Measurements from ENCODE around the gene LDLRAD3.

LDLRAD3 gene

GRCh38 chr11:36073411-36074203 lies 129.7 kb downstream of the LDLRAD3 start:
- DNase-seq (ENCODE audit: extremely low spot score), result no peak
- ChIA-PET CTCF (interaction anchor here (1.1 kb wide), 1 partner anchor 78 kb away, joined by 4 read pairs; no protein-coding TSS in a partner anchor), POLR2A (no interaction called here)
- TF ChIP-seq NFRKB (IDR thresholded peaks at IDR 0.05), result no peak
- no peak for TF ChIP-seq BHLHE40 (IDR thresholded peaks at IDR 0.05; ENCODE audit: borderline replicate concordance)
- no peak for TF ChIP-seq FOXK2 (IDR thresholded peaks at IDR 0.05)
- TF ChIP-seq TARDBP (IDR thresholded peaks at IDR 0.05), result no peak
- no peak for TF ChIP-seq SP1 (IDR thresholded peaks at IDR 0.05)
- TF ChIP-seq L3MBTL2 (conservative IDR thresholded peaks at IDR 0.05), result no peak

GRCh38 chr11:36074941-36075431 lies 131.1 kb downstream of the LDLRAD3 start:
- CTCF ChIA-PET, result interaction anchor here (0.6 kb wide), 1 partner anchor 253 kb away, joined by 3 read pairs; no protein-coding TSS in a partner anchor
- TF ChIP-seq L3MBTL2 (conservative IDR thresholded peaks at IDR 0.05) (no peak), LEF1 (IDR thresholded peaks at IDR 0.05; ENCODE audit: borderline replicate concordance) (no peak), PKNOX1 (IDR thresholded peaks at IDR 0.05) (no peak), SP1 (IDR thresholded peaks at IDR 0.05) (no peak), HDGF (IDR thresholded peaks at IDR 0.05; ENCODE audit: borderline replicate concordance) (no peak), FOXK2 (IDR thresholded peaks at IDR 0.05) (no peak), NFRKB (IDR thresholded peaks at IDR 0.05) (no peak), TARDBP (IDR thresholded peaks at IDR 0.05) (no peak), ARNT (IDR thresholded peaks at IDR 0.05) (no peak), FOXM1 (IDR thresholded peaks at IDR 0.05; ENCODE audit: borderline replicate concordance) (no peak), ELF4 (IDR thresholded peaks at IDR 0.05) (no peak)
- DNase-seq (ENCODE audit: extremely low spot score), result no peak
- POLR2A ChIA-PET, result no interaction called here

GRCh38 chr11:36077368-36077767 lies 133.5 kb downstream of the LDLRAD3 start:
- no peak for DNase-seq (ENCODE audit: extremely low spot score)
- TF ChIP-seq TARDBP (IDR thresholded peaks at IDR 0.05), result no peak
- TF ChIP-seq ZNF384 (IDR thresholded peaks at IDR 0.05), result no peak
- TF ChIP-seq CTBP1 (IDR thresholded peaks at IDR 0.05; ENCODE audit: borderline replicate concordance), result no peak
- TF ChIP-seq ARNT (IDR thresholded peaks at IDR 0.05), result no peak
- no peak for TF ChIP-seq FOXM1 (IDR thresholded peaks at IDR 0.05; ENCODE audit: borderline replicate concordance)
- TF ChIP-seq LEF1 (IDR thresholded peaks at IDR 0.05; ENCODE audit: borderline replicate concordance), result no peak
- TF ChIP-seq PKNOX1 (IDR thresholded peaks at IDR 0.05), result no peak
- TF ChIP-seq BHLHE40 (IDR thresholded peaks at IDR 0.05; ENCODE audit: borderline replicate concordance), result no peak
- TF ChIP-seq ELF4 (IDR thresholded peaks at IDR 0.05), result no peak
- no peak for TF ChIP-seq SUZ12 (IDR thresholded peaks at IDR 0.05)
- no peak for TF ChIP-seq HDGF (IDR thresholded peaks at IDR 0.05; ENCODE audit: borderline replicate concordance)
- TF ChIP-seq FOXA1 (IDR thresholded peaks at IDR 0.05), result no peak
- TF ChIP-seq SP1 (IDR thresholded peaks at IDR 0.05), result no peak
- TF ChIP-seq L3MBTL2 (conservative IDR thresholded peaks at IDR 0.05), result no peak
- TF ChIP-seq NFRKB (IDR thresholded peaks at IDR 0.05), result no peak
- ChIA-PET CTCF (no interaction called here), POLR2A (no interaction called here)

- no peak for DNase-seq (ENCODE audit: extremely low spot score)
- ChIA-PET POLR2A (no interaction called here), CTCF (no interaction called here)
- TF ChIP-seq LEF1 (IDR thresholded peaks at IDR 0.05; ENCODE audit: borderline replicate concordance) (no peak), ELF4 (IDR thresholded peaks at IDR 0.05) (no peak), ZNF384 (IDR thresholded peaks at IDR 0.05) (no peak), BHLHE40 (IDR thresholded peaks at IDR 0.05; ENCODE audit: borderline replicate concordance) (no peak), TARDBP (IDR thresholded peaks at IDR 0.05) (no peak), FOXM1 (IDR thresholded peaks at IDR 0.05; ENCODE audit: borderline replicate concordance) (no peak), PKNOX1 (IDR thresholded peaks at IDR 0.05) (no peak), NFRKB (IDR thresholded peaks at IDR 0.05) (no peak), SP1 (IDR thresholded peaks at IDR 0.05) (no peak), CTBP1 (IDR thresholded peaks at IDR 0.05; ENCODE audit: borderline replicate concordance) (no peak), ARNT (IDR thresholded peaks at IDR 0.05) (no peak), L3MBTL2 (conservative IDR thresholded peaks at IDR 0.05) (no peak), SUZ12 (IDR thresholded peaks at IDR 0.05) (no peak), HDGF (IDR thresholded peaks at IDR 0.05; ENCODE audit: borderline replicate concordance) (no peak), FOXK2 (IDR thresholded peaks at IDR 0.05) (no peak), FOXA1 (IDR thresholded peaks at IDR 0.05) (no peak)
These were observed 134.2 kb downstream of the LDLRAD3 start for GRCh38 chr11:36077886-36078685.

- ChIA-PET POLR2A (no interaction called here), CTCF (no interaction called here)
- no peak for TF ChIP-seq CTBP1 (IDR thresholded peaks at IDR 0.05; ENCODE audit: borderline replicate concordance)
- TF ChIP-seq HDGF (IDR thresholded peaks at IDR 0.05; ENCODE audit: borderline replicate concordance), result no peak
- no peak for TF ChIP-seq L3MBTL2 (conservative IDR thresholded peaks at IDR 0.05)
- no peak for TF ChIP-seq BHLHE40 (IDR thresholded peaks at IDR 0.05; ENCODE audit: borderline replicate concordance)
- TF ChIP-seq SUZ12 (IDR thresholded peaks at IDR 0.05), result no peak
- no peak for TF ChIP-seq FOXA1 (IDR thresholded peaks at IDR 0.05)
- TF ChIP-seq FOXM1 (IDR thresholded peaks at IDR 0.05; ENCODE audit: borderline replicate concordance), result no peak
- no peak for TF ChIP-seq TARDBP (IDR thresholded peaks at IDR 0.05)
- TF ChIP-seq ELF4 (IDR thresholded peaks at IDR 0.05), result no peak
- TF ChIP-seq FOXK2 (IDR thresholded peaks at IDR 0.05), result no peak
- no peak for TF ChIP-seq LEF1 (IDR thresholded peaks at IDR 0.05; ENCODE audit: borderline replicate concordance)
- TF ChIP-seq PKNOX1 (IDR thresholded peaks at IDR 0.05), result no peak
- TF ChIP-seq SP1 (IDR thresholded peaks at IDR 0.05), result no peak
- TF ChIP-seq ARNT (IDR thresholded peaks at IDR 0.05), result no peak
- no peak for TF ChIP-seq NFRKB (IDR thresholded peaks at IDR 0.05)
- TF ChIP-seq ZNF384 (IDR thresholded peaks at IDR 0.05), result no peak
- no peak for DNase-seq (ENCODE audit: extremely low spot score)
These were observed 134.8 kb downstream of the LDLRAD3 start for GRCh38 chr11:36078686-36079055.

All from HEK293T (cell line).